ENCODE measurements around the gene DNAJC2. TPM values are rescaled to one million over a fixed set of nuclear protein-coding genes. Genes with fewer than 3 reads are reported as not detected.

Gene DNAJC2, protein sequence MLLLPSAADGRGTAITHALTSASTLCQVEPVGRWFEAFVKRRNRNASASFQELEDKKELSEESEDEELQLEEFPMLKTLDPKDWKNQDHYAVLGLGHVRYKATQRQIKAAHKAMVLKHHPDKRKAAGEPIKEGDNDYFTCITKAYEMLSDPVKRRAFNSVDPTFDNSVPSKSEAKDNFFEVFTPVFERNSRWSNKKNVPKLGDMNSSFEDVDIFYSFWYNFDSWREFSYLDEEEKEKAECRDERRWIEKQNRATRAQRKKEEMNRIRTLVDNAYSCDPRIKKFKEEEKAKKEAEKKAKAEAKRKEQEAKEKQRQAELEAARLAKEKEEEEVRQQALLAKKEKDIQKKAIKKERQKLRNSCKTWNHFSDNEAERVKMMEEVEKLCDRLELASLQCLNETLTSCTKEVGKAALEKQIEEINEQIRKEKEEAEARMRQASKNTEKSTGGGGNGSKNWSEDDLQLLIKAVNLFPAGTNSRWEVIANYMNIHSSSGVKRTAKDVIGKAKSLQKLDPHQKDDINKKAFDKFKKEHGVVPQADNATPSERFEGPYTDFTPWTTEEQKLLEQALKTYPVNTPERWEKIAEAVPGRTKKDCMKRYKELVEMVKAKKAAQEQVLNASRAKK
- polyA plus RNA-seq (2012; ENCODE audit: insufficient read depth, insufficient read length, low read depth), result 37.7 TPM

GRCh38 chr7:103344453-103345149 lies at the start of gene DNAJC2:
TSS of gene DNAJC2 (minus strand) at chr7:103344767. CDS start at chr7:103344622, 145 bp downstream.
- TF ChIP-seq CTCF (IDR thresholded peaks at IDR 0.05; ENCODE audit: low read depth, low read length), result no peak
- DNase-seq, result peak; percentile 89
- no peaks in the 10 kb centered on the region for H3K4me1 ChIP-seq
- H3K4me3 ChIP-seq (ENCODE audit: low read depth, low read length), result peak within 1 kb of the TSS; percentile 99
- no peaks in the 10 kb centered on the region for H3K9me3 ChIP-seq
- H3K27me3 ChIP-seq, result no peaks in the 10 kb centered on the region
- H3K36me3 ChIP-seq, result peaks cover 25% of the 10 kb centered on the region

DNA sequence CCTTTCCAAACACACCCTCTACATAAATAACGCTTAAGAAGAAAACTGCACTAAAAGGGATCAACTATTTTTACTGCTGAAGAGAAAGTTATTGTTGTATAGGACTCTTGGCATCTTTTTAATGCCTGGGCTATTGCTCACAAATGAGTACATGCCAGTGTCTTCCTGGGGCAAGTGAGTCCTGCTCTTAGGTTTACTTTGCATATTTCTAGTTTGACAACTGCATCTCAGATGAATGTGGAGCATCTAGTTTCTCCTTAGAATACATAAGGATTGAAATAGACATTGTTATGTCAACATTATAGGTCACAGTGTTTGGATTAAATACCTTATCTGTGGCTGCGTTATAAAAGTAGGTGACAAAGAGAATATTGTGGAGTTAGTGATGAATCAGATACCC lies 47.4 kb upstream of the DNAJC2 start:
- DNase-seq, result no peak
- Histone ChIP-seq H3K27me3 (no peaks in the 10 kb centered on the region; the same call in 1 of the 2 replicates), H3K36me3 (no peaks in the 10 kb centered on the region), H3K9me3 (no peaks in the 10 kb centered on the region), H3K4me1 (no peaks in the 10 kb centered on the region), H3K4me3 (ENCODE audit: low read depth, low read length) (no peak overlapping the region)
- no peak for TF ChIP-seq CTCF (IDR thresholded peaks at IDR 0.05; ENCODE audit: low read depth, low read length)

DNA sequence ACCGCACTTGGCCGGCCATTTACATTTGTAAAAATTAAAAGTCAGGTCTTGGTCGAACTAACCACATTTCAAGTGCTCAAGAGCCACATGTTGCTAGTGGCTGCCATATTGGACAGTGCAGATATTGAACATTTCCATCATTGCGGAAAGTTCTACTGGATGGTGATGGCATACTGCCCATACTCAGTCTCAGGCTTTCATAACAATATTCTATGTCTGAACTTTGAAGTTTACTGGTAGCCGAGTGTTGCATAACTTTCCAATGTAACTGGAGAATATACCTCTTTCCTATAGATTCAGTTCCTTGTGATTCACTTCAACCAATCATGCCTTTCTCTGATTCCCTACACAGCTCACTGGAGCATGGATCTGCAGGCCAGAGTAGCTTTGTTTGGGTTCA lies 46.6 kb upstream of the DNAJC2 start:
- DNase-seq, result no peak
- no peaks in the 10 kb centered on the region for H3K36me3 ChIP-seq
- no peaks in the 10 kb centered on the region for H3K9me3 ChIP-seq
- no peak for TF ChIP-seq CTCF (IDR thresholded peaks at IDR 0.05; ENCODE audit: low read depth, low read length)
- H3K4me3 ChIP-seq (ENCODE audit: low read depth, low read length), result no peak overlapping the region
- H3K4me1 ChIP-seq, result no peaks in the 10 kb centered on the region
- no peaks in the 10 kb centered on the region; the same call in 1 of the 2 replicates for H3K27me3 ChIP-seq

DNA sequence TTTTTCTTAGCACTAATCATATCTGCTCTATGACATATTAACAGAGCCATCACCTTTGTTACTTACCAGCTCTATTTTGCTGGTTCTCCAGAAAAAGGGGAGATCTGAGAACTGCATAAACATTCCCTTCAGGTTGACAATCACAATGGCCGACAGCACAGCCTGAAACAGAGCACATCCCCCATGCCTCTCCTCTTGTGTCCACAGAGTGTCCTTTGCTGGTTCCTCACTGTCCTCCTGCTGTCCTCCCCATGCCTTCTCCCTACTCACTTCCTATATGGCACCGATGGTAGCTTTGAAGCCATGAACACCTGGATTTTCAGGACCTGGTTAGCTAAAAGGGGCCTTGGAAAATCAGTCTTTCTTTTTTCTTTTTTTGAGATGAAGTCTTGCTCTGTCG lies 44.7 kb upstream of the DNAJC2 start:
- no peaks in the 10 kb centered on the region for H3K9me3 ChIP-seq
- no peak overlapping the region for H3K4me3 ChIP-seq (ENCODE audit: low read depth, low read length)
- H3K4me1 ChIP-seq, result no peaks in the 10 kb centered on the region
- no peaks in the 10 kb centered on the region; the same call in 1 of the 2 replicates for H3K27me3 ChIP-seq
- TF ChIP-seq CTCF (IDR thresholded peaks at IDR 0.05; ENCODE audit: low read depth, low read length), result no peak
- no peak for DNase-seq
- no peaks in the 10 kb centered on the region for H3K36me3 ChIP-seq

DNA sequence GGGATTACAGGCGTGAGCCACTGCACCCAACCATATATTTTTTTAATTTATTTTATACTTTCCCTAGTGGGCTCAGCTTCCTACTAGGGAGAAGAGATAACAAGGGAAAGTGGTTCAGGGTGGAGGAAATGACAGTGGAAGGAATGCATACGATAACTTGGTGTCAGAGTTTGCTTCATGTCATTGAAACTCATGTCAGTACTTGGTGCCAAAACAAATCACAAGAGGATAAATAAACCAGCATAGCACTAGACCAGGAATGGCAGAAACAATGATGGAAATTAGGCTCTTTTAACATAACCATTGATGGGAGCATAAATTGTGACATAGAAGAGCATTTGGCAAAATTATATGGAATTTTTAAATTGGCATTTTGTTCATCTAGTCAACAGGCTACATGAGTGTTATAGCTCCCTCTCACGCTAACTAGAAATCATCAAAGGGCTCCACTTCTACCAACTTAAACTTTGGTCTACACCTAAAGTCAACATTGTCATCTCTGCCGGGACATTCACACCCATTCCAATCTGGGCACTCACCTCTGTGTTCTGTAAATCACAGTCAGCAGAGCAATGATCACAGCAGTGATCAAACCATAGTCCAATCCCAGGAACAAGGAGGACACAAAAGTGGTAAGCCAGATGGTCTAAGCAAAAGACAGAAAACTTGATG lies 44.0 kb upstream of the DNAJC2 start:
- Histone ChIP-seq H3K4me3 (ENCODE audit: low read depth, low read length) (no peak overlapping the region), H3K36me3 (no peaks in the 10 kb centered on the region), H3K27me3 (no peaks in the 10 kb centered on the region; the same call in 1 of the 2 replicates), H3K4me1 (no peaks in the 10 kb centered on the region), H3K9me3 (no peaks in the 10 kb centered on the region)
- no peak for TF ChIP-seq CTCF (IDR thresholded peaks at IDR 0.05; ENCODE audit: low read depth, low read length)
- no peak for DNase-seq
